HEK293 (cell line): Measurements from ENCODE around the gene ZNF514.

Experiments used
- CTCF ChIP-seq: fragments of 450-650 bp; formaldehyde crosslinking; IDR thresholded peaks from 2 replicates; pipeline ENCODE4 v1.5.1; 2016; ENCODE audit warnings: missing biosample characterization, missing genetic modification characterization
- GLI2 ChIP-seq: fragments of 450-650 bp; formaldehyde crosslinking; IDR thresholded peaks from 2 replicates; pipeline ENCODE4; 2017; ENCODE audit warnings: missing biosample characterization, missing genetic modification characterization, low read depth, borderline replicate concordance
- KLF17 ChIP-seq: fragments of 450-650 bp; formaldehyde crosslinking; IDR thresholded peaks from 2 replicates; pipeline ENCODE4 v1.5.1; 2016; ENCODE audit warnings: missing biosample characterization, missing genetic modification characterization
- YY1 ChIP-seq: fragments of 450-650 bp; formaldehyde crosslinking; IDR thresholded peaks from 2 replicates; pipeline ENCODE4 v1.5.1; 2018; ENCODE audit warnings: missing biosample characterization, missing genetic modification characterization
- ZBTB21 ChIP-seq: fragments of 450-650 bp; formaldehyde crosslinking; IDR thresholded peaks from 2 replicates; pipeline ENCODE4 v1.5.1; 2017; ENCODE audit warnings: missing biosample characterization, missing genetic modification characterization
- ZFP37 ChIP-seq: fragments of 450-650 bp; formaldehyde crosslinking; IDR thresholded peaks from 2 replicates; pipeline ENCODE4 v1.5.1; 2016; ENCODE audit warnings: missing biosample characterization, missing genetic modification characterization
- ZIC2 ChIP-seq: fragments of 450-650 bp; formaldehyde crosslinking; IDR thresholded peaks from 2 replicates; pipeline ENCODE4 v1.5.1; 2016; ENCODE audit warnings: missing biosample characterization, missing genetic modification characterization
- ZNF24 ChIP-seq: fragments of 450-650 bp; formaldehyde crosslinking; IDR thresholded peaks from 2 replicates; pipeline ENCODE4 v1.5.1; 2016; ENCODE audit warnings: missing biosample characterization, missing genetic modification characterization
- ZNF26 ChIP-seq: fragments of 450-650 bp; formaldehyde crosslinking; IDR thresholded peaks from 2 replicates; pipeline ENCODE4 v1.5.1; 2016; ENCODE audit warnings: missing biosample characterization, missing genetic modification characterization
- ZNF274 ChIP-seq, 2 experiments: fragments of 200-500 bp in 1 of 2; fragments of 450-650 bp in 1 of 2; sonication (Bioruptor generic) in 1 of 2; formaldehyde crosslinking in 1 of 2; IDR thresholded peaks; 2 replicates each; pipeline versions ENCODE4 v1.5.1 to v1.6.1; 2014 to 2016; ENCODE audit warnings: borderline replicate concordance in 1 of 2, inconsistent platforms in 1 of 2, low read length in 1 of 2, missing biosample characterization in 1 of 2, missing genetic modification characterization in 1 of 2
- ZNF426 ChIP-seq: fragments of 450-650 bp; formaldehyde crosslinking; IDR thresholded peaks from 2 replicates; pipeline ENCODE4 v1.5.1; 2017; ENCODE audit warnings: missing biosample characterization, missing genetic modification characterization, mild to moderate bottlenecking, inconsistent platforms, moderate library complexity
- ZNF560 ChIP-seq: fragments of 450-650 bp; formaldehyde crosslinking; IDR thresholded peaks from 2 replicates; pipeline ENCODE4 v1.5.1; 2017; ENCODE audit warnings: missing biosample characterization, missing genetic modification characterization, borderline replicate concordance
- ZNF76 ChIP-seq: fragments of 450-650 bp; formaldehyde crosslinking; IDR thresholded peaks from 2 replicates; pipeline ENCODE4; 2016; ENCODE audit warnings: low read depth, missing biosample characterization, missing genetic modification characterization, borderline replicate concordance
- ZSCAN18 ChIP-seq: fragments of 450-650 bp; formaldehyde crosslinking; IDR thresholded peaks from 2 replicates; pipeline ENCODE4 v1.5.1; 2016; ENCODE audit warnings: missing biosample characterization, missing genetic modification characterization

- TF ChIP-seq ZNF560 (tag by site-specific recombination) = no peak
- TF ChIP-seq ZNF274 (IDR thresholded peaks at IDR 0.05; ENCODE audit: low read length) = no peak
- TF ChIP-seq ZNF274 (tag by site-specific recombination; IDR thresholded peaks at IDR 0.05; ENCODE audit: borderline replicate concordance) = no peak
- TF ChIP-seq ZNF76 = no peak
- TF ChIP-seq ZIC2 (tag by site-specific recombination) = no peak
- no peak for TF ChIP-seq GLI2
- no peak for TF ChIP-seq ZBTB21 (tag by site-specific recombination)
- no peak for TF ChIP-seq YY1 (tag by site-specific recombination)
- TF ChIP-seq KLF17 = no peak
- no peak for TF ChIP-seq ZNF426 (tag by site-specific recombination)
- TF ChIP-seq ZNF24 (tag by site-specific recombination) = no peak
- TF ChIP-seq ZNF26 (tag by site-specific recombination) = no peak
- no peak for TF ChIP-seq ZSCAN18 (tag by site-specific recombination)
- TF ChIP-seq CTCF (tag by site-specific recombination) = no peak
- TF ChIP-seq ZFP37 (tag by site-specific recombination) = no peak
Observed at GRCh38 chr2:95181774-95182173, 22.1 kb upstream of the ZNF514 start.
